NCI-H2196 treated with DMSO at 0.1 percent for 48 hours (cell line): ENCODE measurements around the gene FRMD6.
"Not testable (repeated sequence)": the region's sequence is repeated elsewhere in the genome, so short reads cannot be mapped to it uniquely, and the experiment has no call there.

Source experiments
- DNase-seq: peaks from one replicate; lab custom pipeline; 2025; ENCODE audit not compliant: unreplicated experiment; lab: John Stamatoyannopoulos, UW

The FRMD6 gene

DNA sequence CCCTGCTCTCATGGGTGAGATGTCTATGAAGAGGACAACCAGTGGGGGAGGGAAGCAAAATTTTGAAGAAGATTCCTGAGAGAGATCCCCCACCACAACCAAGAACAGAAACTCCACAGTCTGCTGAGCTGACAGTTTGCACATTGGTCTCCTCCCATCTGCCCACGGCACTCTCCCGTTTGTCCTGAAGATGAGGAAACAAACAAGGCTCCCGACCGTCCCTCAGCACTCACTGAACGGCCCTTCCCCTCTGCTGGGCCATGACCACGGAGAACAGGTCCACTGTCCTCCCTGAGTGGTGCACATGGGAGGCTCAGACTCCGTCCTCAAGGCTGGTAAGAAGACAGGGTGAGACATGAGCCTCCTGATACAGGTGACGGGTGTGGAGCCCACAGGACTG is 114.9 kb downstream of the FRMD6 start:
- not testable (repeated sequence) for DNase-seq

DNA sequence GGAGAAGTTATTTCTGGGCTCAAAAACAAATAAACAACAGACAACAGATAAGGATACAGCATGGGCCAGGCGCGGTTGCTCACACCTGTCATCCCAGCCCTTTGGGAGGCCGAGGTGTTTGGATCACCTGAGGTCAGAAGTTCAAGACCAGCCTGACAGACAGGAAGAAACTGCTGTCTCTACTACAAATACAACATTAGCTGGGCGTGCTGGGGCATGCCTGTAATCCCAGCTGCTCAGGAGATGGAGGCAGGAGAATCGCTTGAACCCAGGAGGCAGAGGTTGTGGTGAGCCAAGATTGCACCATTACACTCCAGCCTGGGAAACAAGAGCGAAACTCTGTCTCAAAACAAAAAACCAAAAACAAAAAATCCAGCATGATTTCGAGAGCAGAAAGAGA is 117.6 kb downstream of the FRMD6 start:
- DNase-seq: not testable (repeated sequence)

DNA sequence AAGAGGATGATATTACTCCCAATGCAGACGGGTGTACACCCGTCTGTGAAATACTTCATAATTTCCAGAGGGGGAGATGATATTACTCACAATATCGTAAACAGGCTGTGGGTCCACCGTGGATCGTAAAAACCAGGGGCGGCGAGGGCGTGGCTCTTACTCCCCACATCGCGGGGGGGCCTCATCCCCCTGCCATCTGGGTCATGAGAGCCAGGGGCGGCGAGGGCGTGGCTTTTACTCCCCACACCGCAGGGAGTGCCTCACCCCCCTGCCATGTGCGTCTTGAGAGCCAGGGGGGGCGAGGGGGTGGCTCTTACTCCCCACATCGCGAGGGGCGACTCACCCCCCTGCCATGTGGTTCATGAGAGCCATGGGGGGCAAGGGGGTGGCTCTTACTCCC is 122.5 kb downstream of the FRMD6 start:
- no peak for DNase-seq

DNA sequence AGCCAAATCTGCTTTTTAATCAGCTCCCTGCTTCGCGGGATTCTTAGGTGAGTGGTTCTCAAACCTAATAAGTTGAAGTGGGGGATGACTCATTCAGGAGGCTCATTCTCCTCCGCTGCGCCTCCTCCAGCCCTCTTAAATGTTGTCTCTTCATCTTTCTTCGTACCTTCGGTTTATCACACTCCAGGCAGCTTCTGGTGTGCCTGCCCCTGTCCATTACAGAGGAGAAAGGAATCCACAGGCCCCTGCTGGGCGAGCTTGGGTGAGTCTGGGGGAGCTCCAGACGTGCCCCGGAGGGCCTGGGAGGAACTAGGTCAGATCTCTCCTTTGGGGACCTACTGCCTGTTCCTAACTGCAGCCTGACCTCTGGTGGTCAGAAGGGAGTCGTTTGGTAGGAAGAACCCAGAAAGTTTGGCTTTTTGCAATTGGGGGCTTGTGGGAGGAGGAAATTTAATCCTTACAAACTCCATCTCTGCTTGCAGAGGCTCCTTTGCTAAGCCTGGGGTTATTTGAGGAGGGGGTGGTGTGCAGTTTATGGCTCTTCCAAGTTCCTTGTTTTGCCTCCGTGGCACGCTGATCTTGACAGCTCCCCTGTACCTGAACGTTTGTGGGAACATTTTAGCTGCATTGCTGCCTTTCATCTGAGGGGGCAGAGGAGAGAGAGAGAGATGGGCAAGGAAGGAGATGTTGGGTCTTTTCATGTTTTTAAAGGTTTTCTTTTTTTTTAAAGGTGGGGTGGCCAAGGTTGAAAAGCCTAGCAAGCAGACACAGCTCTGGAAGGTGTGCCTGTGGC is 124.6 kb downstream of the FRMD6 start:
- DNase-seq: no peak

DNA sequence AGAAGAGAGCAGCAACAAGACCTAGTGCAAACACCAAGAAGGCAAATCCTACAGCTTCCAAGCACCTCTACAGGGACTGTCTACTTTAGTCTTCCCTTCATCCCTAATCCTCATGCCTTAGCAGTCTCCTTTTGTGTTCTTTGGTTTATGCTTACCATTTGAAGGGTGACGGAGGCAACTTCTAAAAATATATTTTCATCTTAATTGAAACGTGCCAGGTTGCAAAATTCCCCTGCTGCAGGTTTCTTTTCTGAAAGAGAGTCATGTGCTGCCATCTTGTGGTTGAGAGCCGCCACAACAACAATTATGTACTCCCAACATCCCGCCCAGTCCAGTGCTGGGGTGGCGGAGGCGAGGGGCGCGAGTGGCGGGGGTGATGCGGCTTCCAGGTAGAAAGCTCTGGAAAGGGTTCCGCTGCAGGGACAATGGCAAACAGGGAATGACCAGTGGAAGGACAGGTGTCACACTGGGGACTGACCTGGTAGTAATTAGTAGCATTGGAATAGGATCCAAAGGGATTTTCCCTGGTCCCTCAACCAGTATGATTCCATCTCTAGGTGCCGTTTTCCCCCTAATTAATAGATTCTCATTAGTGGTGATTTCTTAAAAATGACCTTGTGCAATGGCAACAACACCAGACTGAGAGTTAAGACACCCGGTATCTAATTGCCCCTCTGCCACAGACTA is 128.4 kb downstream of the FRMD6 start:
- DNase-seq: peak; percentile 25
